Stomach smooth muscle (tissue), 2 donors: Measurements from ENCODE around the gene PDCD1.
"Not testable (repeated sequence)": the region's sequence is repeated elsewhere in the genome, so short reads cannot be mapped to it uniquely, and the experiment has no call there.

Source experiments
- H3K27ac ChIP-seq: one replicate; pipeline ENCODE4 v1.7.0; 2013; ENCODE audit warnings: mild to moderate bottlenecking, low read length, inconsistent platforms
- H3K27me3 ChIP-seq, 2 donors: one replicate each; pipeline ENCODE4 v1.7.0; 2013; ENCODE audit warnings: low read length in 2 of 2; ENCODE audit not compliant: insufficient read depth in 2 of 2, control insufficient read depth in 1 of 2
- H3K36me3 ChIP-seq, 2 donors: one replicate each; pipeline ENCODE4 v1.7.0; 2013; ENCODE audit warnings: low read length in 2 of 2; ENCODE audit not compliant: control insufficient read depth in 2 of 2, insufficient read depth in 2 of 2
- H3K4me1 ChIP-seq: one replicate; pipeline ENCODE4 v1.7.0; 2013; ENCODE audit warnings: low read length; ENCODE audit not compliant: control insufficient read depth, insufficient read depth
- H3K4me3 ChIP-seq, 2 donors: one replicate each; pipeline ENCODE4 v1.7.0; 2013; ENCODE audit warnings: low read length in 2 of 2
- H3K9ac ChIP-seq, 2 donors: one replicate each; pipeline ENCODE4 v1.7.0; 2013; ENCODE audit warnings: low read length in 2 of 2, mild to moderate bottlenecking in 1 of 2
- H3K9me3 ChIP-seq, 2 donors: one replicate each; pipeline ENCODE4 v1.7.0; 2013; ENCODE audit warnings: low read length in 2 of 2; ENCODE audit not compliant: control insufficient read depth in 2 of 2
- donor health status: healthy.
- donor health status: Pancreatic carcinoma.

The PDCD1 gene

GRCh38 chr2:241835611-241836010 is 23.1 kb downstream of the PDCD1 start:
- H3K27me3 ChIP-seq = peaks cover 0 to 12% of the 10 kb centered on the region in 2 donors
- H3K4me1 ChIP-seq = no peaks in the 10 kb centered on the region
- no peaks in the 10 kb centered on the region for H3K9me3 ChIP-seq
- H3K4me3 ChIP-seq = no peak overlapping the region
- H3K36me3 ChIP-seq = no peaks in the 10 kb centered on the region
- no peak overlapping the region for H3K27ac ChIP-seq
- no peak overlapping the region for H3K9ac ChIP-seq

GRCh38 chr2:241834527-241835210 is 24.0 kb downstream of the PDCD1 start:
- no peak overlapping the region for H3K4me3 ChIP-seq
- H3K36me3 ChIP-seq = no peaks in the 10 kb centered on the region
- no peak overlapping the region for H3K27ac ChIP-seq
- H3K9me3 ChIP-seq = no peaks in the 10 kb centered on the region
- peaks cover 0 to 12% of the 10 kb centered on the region in 2 donors for H3K27me3 ChIP-seq
- H3K9ac ChIP-seq = no peak overlapping the region
- H3K4me1 ChIP-seq = no peaks in the 10 kb centered on the region

DNA sequence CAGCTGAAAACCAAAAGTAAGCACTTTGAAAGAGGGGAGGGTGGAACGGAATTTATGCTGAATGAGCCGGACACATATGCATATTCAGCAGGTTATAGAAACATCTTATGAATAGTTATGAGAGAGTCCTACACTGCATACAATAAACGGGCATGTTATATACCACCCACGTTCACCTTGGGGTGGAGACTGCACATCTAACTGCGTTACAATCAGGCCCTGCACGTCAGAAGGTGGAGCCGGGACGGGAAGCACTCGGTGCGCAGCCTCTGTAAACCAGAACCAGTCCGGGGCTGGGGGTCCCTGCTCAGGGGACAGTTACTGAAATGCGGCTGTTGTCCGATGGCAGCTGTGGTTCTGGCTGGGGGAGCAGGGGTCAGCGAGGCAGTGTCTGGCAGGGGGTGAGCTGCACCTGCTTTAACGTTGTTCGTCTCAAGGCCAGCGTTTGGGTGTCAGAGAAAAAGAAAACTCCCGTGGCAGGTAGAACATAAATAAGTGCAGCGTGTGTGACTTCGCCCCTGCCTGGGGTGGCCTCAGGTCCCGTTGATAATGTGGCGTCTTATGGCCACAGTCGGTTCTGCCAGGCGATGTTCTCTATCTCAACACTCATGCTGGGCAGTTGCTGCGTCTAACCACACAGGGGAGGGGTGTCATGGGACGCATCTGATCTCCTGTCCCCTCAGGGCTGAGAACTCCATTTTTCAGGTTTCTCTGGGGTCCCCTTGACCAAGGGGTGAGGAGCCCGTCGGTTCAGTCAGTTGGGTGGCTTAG is 24.8 kb downstream of the PDCD1 start:
- H3K27ac ChIP-seq, H3K9me3 ChIP-seq, H3K4me1 ChIP-seq, H3K36me3 ChIP-seq, H3K9ac ChIP-seq, H3K4me3 ChIP-seq: not testable (repeated sequence)
- H3K27me3 ChIP-seq = peaks cover 0 to 12% of the 10 kb centered on the region in 2 donors

- no peaks in the 10 kb centered on the region for H3K36me3 ChIP-seq
- H3K4me3 ChIP-seq = no peak overlapping the region
- no peaks in the 10 kb centered on the region for H3K4me1 ChIP-seq
Observed at GRCh38 chr2:241833101-241833663, 25.5 kb downstream of the PDCD1 start.

GRCh38 chr2:241827394-241827793 is 31.3 kb downstream of the PDCD1 start:
- H3K9ac ChIP-seq = no peak overlapping the region
- no peaks in the 10 kb centered on the region for H3K4me1 ChIP-seq
- H3K27me3 ChIP-seq = peaks cover 0 to 1% of the 10 kb centered on the region in 2 donors
- peaks cover 8 to 11% of the 10 kb centered on the region in 2 donors for H3K9me3 ChIP-seq
- H3K27ac ChIP-seq = no peak overlapping the region
- no peaks in the 10 kb centered on the region for H3K36me3 ChIP-seq
- H3K4me3 ChIP-seq = no peak overlapping the region

More at GRCh38 chr2:241833101-241833663, 25.5 kb downstream of the PDCD1 start:
- H3K9me3 ChIP-seq = no peaks in the 10 kb centered on the region
- peaks cover 0 to 12% of the 10 kb centered on the region in 2 donors for H3K27me3 ChIP-seq
- no peak overlapping the region for H3K9ac ChIP-seq
- no peak overlapping the region for H3K27ac ChIP-seq

DNA sequence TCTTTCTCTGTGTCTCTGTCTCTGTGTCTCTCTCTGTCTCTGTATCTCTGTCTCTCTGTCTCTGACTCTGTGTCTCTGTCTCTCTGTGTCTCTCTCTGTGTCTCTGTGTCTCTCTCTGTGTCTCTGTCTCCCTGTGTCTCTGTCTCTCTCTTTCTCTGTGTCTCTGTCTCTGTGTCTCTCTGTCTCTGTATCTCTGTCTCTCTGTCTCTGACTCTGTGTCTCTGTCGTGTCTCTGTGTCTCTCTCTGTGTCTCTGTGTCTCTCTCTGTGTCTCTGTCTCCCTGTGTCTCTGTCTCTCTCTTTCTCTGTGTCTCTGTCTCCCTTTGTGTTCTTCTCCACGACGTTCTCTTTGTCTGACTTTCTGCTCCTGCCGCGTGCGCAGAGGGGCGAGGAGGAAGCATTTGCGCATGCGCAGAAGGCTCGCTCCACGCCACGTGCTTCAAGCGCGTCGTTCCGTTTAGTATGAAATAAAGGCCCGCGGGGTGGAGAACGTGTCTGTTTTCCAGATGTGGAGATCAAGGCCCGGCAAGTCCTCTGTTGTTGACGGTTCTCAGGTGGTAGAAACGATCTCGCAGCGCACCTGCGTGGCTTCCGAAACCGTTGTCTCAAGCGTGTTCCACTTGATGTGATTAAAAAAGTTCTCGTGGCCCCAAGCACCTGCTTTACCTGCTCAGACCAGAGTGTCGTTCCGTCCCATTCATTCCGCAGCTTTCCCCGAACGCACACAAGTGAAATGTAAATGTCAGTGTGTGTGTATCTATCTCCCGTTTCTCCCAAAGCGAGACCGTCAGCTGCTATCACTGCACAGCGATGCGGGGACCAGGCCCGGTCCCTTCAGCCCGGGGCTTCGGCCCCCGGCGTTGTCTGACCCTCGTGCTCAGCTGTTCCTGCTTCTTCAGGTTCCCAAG is 34.9 kb downstream of the PDCD1 start:
- Histone ChIP-seq H3K27me3 (peaks cover 6 to 15% of the 10 kb centered on the region in 2 donors), H3K9me3 (peaks cover 8 to 11% of the 10 kb centered on the region in 2 donors)
- H3K4me3 ChIP-seq, H3K9ac ChIP-seq, H3K4me1 ChIP-seq, H3K27ac ChIP-seq, H3K36me3 ChIP-seq: not testable (repeated sequence)

DNA sequence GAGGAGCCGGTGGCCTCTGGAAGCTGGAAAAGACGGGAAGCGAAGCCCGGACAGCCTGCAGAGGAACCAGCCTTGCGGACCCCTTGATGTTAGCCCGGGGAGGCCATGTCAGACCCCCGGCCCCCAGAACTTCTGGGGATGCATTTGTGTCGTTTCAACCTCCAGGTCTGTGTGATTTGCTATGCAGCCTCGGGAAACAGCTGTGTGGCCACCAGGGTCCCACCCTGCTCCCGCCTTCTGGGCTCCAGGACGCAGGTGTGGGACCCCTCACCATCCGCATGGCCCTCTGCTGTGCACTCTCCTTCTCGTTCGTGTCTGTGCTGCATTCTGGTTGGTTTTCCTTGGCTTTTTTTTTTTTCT is 36.5 kb downstream of the PDCD1 start:
- Histone ChIP-seq H3K4me1 (no peaks in the 10 kb centered on the region), H3K9ac (no peak overlapping the region), H3K4me3 (no peak overlapping the region), H3K36me3 (no peaks in the 10 kb centered on the region), H3K27me3 (peaks cover 6 to 15% of the 10 kb centered on the region in 2 donors), H3K9me3 (peaks cover 4 to 9% of the 10 kb centered on the region in 2 donors), H3K27ac (no peak overlapping the region)

DNA sequence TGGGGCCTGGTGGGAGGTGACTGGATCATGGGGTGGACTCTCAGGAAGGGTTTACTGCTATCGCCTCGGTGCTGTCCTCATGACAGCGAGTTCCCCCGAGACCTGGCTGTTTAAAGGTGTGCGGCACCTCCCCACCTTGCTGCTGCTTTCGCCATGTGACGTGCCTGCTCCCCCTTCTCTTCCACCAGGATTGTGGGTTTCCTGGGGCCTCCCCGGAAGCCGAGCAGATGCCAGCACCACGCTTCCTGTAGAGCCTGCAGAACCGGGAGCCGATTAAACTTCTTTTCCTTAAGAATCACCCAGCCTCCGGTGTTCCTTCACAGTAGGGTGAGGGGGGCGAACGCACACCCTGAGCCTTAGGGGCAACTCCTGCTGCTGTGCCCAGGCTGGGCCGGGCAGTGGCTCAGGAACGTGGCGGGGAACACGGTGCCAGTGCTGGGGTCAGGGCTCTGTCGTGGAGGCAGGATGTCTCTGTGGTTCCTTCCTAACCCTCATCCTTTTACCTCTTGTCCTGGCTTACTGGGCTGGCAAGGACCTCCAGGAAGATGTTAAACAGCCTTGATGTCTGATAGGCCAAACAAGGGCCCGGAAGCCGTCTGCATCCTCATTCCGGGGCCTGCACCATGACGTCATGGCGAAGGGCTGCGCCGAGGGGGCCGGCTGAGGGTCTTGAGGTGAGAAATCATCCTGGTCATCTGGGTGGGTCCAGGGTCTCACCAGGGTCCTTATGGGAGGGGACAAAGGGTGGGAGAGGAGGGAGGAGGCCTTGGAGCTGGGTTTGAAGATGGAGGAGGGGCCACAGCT is 37.0 kb downstream of the PDCD1 start:
- Histone ChIP-seq H3K4me3 (no peak overlapping the region), H3K9me3 (peaks cover 0 to 3% of the 10 kb centered on the region in 2 donors), H3K27ac (no peak overlapping the region), H3K4me1 (no peaks in the 10 kb centered on the region), H3K27me3 (peaks cover 6 to 15% of the 10 kb centered on the region in 2 donors), H3K9ac (no peak overlapping the region), H3K36me3 (no peaks in the 10 kb centered on the region)

GRCh38 chr2:241820625-241821384 is 37.9 kb downstream of the PDCD1 start:
- Histone ChIP-seq H3K36me3 (no peaks in the 10 kb centered on the region), H3K4me1 (no peaks in the 10 kb centered on the region), H3K27ac (no peak overlapping the region), H3K9ac (no peak overlapping the region), H3K9me3 (peaks cover 0 to 2% of the 10 kb centered on the region in 2 donors), H3K27me3 (peaks cover 6 to 18% of the 10 kb centered on the region in 2 donors), H3K4me3 (no peak overlapping the region)
